SK-N-DZ (cell line): Measurements from ENCODE around the gene SOX6.
"Not testable (repeated sequence)": the region's sequence is repeated elsewhere in the genome, so short reads cannot be mapped to it uniquely, and the experiment has no call there.

Source experiments
- DNase-seq: peaks from one replicate; pipeline ENCODE4 v3.0.0-alpha.2; 2015; ENCODE audit warnings: low spot score

Gene SOX6

DNA sequence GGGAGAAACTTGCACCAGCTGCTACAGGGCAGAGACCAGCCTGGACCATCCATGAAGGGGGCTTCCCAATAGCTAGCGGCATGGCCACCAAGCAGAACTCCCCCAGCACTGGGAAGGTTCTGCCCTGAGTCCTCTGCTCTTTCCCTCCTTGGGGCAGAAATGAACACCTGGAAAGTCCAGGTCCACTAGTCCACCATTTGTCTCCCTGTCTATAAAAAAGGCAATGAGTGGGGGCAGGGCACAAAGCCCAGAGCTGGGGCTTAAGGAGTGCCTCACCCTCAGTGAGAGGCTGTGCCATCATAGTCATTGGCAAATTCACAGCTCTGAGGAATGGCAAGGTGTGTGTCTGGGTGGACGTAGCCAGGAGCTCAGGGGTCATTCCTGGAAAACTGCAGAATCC is 420.3 kb downstream of the SOX6 start:
- no peak for DNase-seq

DNA sequence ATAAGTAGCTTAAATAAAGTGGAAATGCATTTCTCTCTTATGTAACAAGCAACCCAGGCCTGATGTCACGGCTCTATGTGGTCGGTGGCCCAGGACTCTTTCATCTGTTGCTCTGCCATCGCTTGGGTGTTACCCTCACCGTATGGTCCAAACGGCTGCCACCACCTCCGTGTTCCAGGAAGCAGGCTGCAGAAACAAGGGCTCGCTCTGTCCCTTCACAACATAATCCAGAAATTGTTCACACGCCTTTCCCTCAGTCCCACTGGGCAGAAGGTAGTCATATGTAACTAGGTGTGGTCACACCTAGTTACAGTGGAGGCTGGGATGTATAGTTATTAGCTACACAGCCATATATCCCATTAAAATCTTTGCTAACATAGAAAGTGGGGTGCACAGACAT is 421.0 kb downstream of the SOX6 start:
- DNase-seq: no peak

DNA sequence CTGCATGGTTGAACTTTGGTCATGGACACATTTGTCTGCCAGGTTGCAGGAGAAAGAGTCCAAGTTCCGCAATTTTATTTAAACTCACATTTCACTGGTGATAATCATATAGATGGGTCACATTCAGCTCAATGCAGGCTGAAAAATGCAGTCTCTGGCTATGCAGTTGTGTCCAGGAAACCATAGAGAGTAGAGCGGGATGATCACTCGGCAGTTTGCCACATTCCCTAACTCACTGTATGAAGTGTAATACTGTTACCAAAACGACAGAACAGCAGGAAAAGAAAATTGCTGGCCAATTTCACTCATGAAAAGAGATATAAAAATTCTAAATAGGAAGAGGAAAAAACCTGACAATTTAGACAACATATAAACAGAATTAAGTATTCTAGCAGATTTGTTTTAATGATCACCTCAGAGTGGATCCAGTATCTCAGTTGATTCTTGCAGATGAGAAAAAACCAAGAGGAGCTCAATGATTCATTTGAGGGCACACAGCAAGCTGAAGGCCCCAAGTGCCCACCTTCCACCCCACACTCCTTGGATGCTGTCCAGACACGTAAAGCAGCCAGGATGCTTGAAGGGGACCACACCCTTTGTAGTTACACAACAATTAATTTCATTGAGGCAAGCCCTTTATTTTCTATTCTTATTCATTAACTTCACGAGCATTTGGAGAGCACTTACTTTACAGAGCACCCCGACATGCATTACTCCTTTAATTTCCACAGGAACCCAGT is 422.3 kb downstream of the SOX6 start:
- DNase-seq: no peak

DNA sequence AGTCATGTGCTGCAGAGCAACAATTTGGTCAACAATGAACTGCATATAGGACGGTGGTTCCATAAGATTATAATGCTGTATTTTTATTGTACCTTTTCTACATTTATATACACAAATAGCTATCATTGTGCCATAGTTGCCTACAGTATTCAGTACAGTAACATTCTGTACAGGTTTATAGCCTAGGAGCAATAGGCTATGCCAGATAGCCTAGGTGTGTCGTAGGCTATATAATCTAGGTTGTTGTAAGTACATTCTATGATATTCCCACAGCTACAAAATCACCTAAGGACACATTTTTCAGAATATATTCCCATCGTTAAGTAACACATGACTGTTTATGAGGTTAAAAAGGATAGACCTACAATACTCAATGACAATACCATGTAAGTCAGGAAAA is 423.9 kb downstream of the SOX6 start:
- DNase-seq: no peak

DNA sequence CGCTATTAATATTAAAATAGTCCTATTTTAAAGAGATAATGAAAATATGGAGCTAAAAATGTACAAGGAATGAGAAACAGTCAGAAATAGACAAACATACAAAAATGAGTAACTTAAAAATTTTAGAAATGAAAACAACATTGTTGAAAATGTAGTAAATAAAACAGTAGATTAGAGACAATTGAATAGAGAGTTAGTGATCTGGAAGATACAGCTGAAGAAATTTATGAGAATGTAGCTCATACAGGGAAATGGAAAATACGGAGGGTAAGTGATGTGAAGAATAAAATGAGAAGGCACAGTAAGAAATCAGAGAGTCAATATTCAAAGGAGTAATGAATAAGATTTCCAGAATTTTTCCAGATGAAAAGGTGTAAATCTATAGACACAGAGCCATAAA is 424.8 kb downstream of the SOX6 start:
- DNase-seq: no peak

DNA sequence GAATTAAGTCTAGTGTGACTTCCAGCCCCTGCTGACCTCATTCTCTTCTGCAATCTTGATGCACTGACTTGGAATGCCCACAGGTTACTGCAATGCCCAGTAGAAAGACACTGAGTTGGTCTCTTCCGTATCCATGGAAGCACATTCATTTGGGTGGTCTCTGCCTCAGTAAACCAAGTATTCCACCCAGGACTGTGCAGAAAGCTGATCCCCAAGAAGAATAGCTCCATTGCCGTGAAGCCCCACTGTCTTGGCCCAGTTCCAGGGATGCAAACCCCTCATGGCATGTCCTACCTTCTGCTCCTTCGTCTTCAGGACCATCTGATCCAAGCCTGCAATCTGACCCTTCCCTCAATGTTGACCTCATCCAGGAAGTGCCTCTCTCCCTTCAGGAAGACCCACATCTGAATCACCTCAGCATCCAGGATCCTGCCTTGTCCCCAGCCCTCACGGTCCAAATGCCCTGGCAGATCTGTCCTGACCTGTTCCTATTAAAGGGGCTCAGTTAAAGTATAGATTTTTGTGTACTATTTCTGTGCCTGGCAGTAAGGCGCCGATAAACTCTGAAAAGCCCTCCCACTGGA is 425.8 kb downstream of the SOX6 start:
- DNase-seq: no peak

DNA sequence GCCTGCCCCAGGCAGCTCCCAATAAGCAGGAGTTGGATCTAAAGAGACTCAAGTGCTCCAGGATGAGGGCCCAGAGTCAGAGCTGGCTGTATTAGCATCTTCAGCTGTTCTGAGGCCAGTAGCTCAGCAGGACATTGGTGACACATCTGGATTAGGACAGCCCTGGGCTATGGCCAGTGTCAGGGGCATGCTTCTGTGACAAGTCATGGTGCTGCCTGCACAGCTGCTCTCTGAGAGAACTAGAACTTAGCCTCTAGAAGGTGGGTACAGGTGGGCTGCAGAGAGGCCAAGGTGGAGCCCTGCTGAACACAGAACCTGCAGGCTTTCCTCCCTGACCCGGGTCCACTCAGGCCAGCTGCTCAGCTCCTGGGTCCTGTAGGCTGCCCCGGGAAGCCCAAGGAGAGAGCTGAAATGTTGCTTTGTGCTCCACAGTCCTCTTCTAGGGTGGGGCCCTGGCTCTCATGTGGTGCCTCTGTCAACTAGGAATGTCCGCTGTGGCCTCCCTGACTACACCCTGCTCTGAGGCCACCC is 426.9 kb downstream of the SOX6 start:
- no peak for DNase-seq

DNA sequence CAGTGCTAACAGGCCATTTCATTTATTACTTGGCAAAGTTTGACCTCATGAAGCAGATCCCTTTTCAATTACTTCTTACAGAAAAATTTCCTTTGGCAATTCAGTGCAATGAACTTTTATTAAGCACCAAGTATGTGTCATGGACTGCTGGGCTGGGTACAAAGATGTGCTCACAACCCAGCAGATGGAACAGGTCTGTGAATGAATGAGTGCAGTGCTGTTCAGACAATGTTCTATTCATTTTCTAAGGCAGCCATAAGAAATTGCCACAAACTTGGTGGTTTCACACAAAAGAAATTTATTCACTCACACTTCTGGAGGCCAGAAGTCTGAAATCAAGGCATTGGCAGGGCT is 428.5 kb downstream of the SOX6 start:
- no peak for DNase-seq

DNA sequence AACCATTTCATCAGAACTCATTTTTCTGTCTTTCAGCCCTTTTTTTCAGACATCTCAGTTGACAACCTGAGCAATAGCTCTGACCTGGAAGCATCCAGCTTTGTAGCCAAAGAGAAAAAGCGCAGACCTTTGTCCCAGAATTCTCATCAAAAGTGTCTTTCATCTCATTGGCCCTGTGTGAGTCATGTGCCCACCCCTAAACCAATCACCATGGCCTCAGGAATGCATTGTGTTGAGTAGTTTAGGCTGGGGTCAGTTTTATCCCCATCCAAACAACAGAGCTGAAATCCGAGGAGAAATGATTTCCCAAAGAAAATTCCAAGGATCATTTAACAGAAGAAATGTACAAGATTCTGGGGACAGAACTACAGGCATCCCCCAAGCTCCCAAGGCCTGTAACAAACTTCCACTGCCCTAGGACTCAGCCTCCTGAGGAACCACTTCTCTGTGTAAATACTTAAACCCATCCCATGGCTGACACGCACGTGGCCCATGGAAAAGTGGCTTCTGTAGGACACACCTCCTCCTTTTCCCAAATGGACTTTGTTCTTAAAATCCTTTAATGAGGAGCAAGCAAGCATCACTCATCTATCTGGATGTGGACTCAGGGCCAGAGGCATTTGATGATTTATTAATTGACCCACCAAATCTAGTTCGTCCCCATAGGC is 429.0 kb downstream of the SOX6 start:
- DNase-seq: no peak

DNA sequence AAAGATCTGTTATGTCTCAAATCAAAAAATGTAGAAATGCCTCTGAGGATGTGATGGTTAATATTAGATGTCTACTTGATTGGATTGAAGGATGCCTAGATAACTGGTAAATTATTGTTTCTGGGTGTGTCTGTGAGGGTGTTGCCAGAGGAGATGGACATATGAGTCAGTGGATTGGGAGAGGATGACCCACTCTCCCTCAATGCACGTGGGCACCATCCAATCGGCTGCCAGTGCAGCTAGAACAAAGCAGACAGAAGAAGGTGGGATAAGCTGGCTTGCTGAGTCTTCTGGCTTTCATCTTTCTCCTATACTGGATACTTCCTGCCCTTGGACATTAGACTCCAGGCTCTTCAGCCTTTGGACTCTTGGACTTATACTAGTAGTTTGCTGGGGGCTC is 430.3 kb downstream of the SOX6 start:
- no peak for DNase-seq

DNA sequence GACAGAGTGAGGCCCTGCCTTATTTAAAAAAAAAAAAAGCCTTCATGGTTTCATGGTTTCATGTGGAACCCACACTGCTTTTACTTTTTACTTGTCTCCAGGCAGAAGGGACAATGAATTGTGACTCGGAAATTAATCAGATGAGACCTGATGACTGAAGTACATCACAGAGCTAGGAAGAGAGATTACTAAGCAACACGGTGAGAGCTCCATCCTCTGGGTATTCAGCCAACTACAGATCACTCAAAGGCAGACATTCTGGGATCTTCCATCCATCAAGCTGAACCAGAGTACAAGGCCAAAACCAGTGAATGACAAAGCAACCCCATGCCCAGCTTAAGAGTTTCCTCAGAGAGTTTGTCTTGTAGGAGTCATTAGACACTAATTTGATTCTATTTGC is 433.2 kb downstream of the SOX6 start:
- DNase-seq: no peak

DNA sequence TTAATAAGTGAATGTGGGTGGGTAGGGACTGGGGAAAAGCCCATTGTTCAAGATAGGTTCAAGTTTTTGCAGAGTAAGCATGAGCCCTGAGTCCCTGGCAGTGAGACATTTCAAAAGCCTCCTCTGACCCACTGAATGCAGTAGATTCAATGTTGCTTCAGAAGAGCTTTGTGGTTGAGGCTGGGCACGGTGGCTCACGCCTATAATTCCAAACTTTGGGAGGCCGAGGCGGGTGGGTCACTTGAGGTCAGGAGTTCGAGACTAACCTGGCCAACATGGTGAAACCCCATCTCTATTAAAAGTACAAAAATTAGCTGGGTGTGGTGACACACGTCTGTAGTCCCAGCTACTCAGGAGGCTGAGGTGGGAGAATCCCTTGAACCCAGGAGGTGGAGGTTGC is 433.6 kb downstream of the SOX6 start:
- DNase-seq: not testable (repeated sequence)

DNA sequence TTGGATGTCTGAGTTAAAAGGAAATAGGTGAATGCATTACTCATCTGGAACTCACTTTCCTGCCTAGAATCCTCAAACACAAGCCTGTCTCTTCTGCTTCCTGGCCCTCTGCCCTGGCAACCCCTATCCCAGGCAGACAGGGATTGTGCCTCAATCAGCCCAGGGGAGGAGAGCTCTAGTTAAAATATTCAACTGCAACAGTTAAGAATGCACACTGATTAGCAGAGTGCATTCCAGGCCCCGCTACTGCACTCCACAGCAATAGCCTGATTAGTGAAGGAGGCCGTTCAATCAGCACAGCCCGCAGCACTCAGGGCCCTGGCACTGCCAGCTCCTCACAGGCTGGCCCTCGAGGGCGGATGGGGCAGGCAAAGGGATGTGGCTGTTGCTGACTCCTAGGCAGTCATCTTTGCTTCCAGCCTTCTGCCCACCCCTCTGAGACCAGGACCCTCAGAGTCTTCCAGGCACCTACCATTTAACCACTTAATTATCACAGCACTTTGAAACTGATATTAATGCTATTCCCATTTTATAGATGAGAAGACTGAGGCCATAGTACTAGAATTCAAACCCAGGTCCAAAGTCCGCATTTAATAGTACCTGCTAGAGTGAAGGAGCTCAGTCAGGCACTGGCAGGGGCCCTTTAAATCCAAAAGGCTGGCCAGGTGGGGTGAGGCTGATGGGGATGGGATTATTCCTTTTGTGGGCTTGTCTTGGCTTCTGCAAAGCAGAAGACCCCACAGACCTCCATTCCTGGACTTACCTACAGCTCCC is 435.3 kb downstream of the SOX6 start:
- DNase-seq: no peak

DNA sequence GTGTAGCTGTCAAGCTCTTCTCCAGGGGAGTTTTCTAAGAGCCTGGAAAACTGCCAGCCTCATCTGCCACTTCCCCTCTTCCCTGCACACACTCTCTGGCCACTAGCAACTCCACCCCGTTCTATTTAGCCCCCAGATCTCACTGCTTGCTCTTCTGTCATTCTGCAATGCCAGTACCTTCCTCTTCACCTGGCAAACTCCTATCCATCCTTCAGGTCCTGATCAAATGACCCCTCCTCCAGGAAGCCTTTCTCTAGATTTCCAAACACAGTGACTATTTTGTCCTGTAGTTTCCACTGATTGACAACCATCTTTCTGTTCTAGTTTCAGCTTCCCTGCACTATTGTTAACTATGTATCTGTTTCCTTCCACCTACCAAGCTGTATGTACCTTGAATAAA is 437.7 kb downstream of the SOX6 start:
- no peak for DNase-seq

DNA sequence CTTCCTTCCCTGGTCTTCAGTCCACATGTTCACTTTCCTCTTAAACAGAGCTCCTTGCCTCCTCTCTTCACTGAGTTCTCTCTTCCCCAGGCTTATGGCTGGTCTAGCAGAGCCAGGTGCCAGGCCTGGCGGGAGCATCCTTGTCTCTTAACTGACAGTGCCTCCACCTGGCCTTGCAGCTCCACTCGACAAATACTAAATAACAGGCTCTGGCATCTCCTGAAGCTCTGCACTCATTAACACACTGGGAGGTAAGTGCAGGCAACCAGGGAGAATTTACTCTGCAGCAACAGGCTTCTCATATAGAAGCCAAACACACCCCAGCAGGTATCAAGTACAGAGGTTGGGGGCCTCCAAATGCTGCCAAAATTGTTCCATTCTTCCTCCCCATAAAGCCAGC is 438.1 kb downstream of the SOX6 start:
- no peak for DNase-seq
